GM20000 (cell line): ENCODE measurements around the gene PLA2G5.

Source experiments
- DNase-seq: peaks from one replicate; pipeline ENCODE4 v3.0.0; 2012; ENCODE audit warnings: low spot score
- TF ChIP-seq, protein P1 (sequence below): IDR thresholded peaks from 2 replicates; pipeline ENCODE4 v1.5.1; 2012; ENCODE audit warnings: mild to moderate bottlenecking, control low read depth; ENCODE audit errors: extremely low read depth, missing control alignments

The PLA2G5 gene

DNA sequence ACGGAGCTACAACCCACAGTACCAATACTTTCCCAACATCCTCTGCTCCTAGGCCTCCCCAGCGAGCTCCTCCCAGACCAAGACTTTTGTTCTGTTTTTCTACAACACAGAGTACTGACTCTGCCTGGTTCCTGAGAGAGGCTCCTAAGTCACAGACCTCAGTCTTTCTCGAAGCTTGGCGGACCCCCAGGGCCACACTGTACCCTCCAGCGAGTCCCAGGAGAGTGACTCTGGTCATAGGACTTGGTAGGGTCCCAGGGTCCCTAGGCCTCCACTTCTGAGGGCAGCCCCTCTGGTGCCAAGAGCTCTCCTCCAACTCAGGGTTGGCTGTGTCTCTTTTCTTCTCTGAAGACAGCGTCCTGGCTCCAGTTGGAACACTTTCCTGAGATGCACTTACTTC is 20.6 kb downstream of the PLA2G5 start:
- no peak for DNase-seq
- TF ChIP-seq, protein P1, sequence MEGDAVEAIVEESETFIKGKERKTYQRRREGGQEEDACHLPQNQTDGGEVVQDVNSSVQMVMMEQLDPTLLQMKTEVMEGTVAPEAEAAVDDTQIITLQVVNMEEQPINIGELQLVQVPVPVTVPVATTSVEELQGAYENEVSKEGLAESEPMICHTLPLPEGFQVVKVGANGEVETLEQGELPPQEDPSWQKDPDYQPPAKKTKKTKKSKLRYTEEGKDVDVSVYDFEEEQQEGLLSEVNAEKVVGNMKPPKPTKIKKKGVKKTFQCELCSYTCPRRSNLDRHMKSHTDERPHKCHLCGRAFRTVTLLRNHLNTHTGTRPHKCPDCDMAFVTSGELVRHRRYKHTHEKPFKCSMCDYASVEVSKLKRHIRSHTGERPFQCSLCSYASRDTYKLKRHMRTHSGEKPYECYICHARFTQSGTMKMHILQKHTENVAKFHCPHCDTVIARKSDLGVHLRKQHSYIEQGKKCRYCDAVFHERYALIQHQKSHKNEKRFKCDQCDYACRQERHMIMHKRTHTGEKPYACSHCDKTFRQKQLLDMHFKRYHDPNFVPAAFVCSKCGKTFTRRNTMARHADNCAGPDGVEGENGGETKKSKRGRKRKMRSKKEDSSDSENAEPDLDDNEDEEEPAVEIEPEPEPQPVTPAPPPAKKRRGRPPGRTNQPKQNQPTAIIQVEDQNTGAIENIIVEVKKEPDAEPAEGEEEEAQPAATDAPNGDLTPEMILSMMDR: no peak

DNA sequence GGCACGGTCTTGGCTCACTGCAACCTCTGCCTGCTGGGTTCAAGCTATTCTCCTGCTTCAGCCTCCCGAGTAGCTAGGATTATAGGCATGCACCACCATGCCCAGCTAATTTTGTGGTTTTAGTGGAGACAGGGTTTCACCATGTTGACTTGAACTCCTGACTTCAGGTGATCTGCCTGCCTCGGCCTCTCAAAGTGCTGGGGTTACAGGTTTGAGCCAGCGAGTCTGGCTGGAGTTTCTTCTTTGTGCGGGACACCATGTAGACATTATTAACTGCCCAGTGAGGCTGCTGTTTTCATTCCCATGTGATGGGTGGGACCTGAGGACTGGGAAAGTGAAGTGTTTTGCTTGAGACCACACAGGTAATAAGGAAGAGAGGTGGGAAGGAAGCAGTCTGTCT is 23.3 kb downstream of the PLA2G5 start:
- TF ChIP-seq, protein P1: no peak
- no peak for DNase-seq

DNA sequence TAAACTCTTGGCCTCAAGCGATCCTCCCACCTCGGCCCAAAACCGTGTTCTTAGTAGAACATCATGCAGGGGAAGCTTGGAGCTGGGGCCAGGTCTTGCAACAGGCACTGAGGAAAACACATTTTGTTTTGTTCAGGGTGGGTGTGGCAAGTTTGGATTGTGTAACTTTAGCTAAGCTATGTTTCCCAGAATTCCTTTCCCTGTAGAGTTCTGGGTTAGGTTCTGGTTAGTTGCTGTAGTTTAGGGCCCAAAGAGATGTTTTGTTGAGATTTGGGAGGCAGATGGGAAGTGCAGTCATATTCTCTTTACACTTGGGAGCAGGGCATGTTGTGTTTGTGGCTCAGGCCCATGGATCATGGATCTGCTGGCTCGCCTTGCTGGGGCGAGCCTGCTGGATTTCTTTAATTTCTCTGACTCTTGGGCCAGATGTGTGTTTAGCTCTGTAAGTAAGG is 24.0 kb downstream of the PLA2G5 start:
- TF ChIP-seq, protein P1: no peak
- DNase-seq: no peak

DNA sequence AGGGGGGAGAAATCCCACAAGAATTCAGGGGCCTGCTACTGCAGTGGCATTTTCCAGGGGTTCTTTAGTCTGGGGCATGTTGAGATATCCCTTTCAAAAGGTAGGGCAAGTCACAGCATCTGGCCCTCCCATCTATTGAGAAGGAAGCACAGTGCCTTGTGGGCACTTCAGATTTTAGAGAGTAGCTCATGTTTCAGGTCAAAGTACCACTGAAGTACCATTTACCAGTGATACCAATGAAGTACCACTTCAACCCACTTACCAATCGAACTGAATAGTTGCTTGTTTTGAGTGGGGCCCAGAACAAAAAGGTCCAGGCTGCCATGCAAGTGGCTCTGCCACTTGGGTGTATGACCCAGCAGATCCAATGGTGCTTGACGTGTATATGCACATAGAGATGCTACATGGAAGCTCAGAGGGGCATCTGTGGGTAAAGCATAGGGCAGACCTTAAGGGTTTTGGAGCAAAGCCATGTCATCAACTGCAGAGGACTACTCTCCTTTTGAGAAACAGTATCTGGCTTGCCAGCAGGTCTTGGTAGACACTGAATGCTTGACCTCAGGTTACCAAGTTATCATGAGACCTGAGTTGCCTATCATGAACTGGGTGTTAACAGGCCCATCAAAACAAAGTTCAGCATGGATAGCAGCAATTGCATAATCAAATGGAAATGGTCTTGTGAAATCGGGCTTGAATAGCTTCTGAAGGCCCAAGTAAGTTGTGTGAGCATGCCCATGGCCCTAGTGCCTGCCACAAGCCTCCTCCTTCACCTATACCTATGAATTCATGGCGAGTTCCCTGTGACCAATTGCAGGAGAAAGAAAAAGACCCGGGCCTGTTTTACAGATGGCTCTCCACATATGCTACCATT is 25.8 kb downstream of the PLA2G5 start:
- no peak for DNase-seq
- TF ChIP-seq, protein P1: no peak

DNA sequence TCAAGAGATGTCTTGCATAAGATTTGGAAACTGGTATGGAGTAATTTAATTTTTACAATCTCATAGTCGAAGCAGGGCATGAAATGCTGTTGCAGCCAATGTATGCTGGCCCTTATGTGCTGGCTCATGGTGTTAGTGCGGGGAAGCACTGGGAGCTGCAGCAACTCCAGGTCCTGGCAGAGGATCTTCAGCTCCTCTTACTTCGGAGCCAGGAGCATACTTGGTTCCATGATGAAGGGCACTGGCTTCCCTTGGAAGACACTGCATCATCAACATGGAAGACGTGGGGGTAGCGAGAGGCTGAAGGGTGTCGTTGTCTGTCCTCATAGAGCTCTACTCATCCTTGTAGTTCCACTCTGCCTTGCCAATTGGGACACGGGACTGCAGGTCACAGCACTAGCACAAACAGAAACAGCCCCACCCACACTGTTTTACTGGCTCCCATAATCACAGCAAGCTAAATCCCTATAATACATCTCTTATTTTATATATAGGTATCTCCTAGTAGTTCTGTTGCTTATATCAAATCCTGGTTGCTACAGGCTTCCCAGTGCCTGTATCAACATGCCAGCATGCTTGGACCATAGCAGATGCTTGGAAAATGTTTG is 26.9 kb downstream of the PLA2G5 start:
- DNase-seq: no peak
- TF ChIP-seq, protein P1: no peak

DNA sequence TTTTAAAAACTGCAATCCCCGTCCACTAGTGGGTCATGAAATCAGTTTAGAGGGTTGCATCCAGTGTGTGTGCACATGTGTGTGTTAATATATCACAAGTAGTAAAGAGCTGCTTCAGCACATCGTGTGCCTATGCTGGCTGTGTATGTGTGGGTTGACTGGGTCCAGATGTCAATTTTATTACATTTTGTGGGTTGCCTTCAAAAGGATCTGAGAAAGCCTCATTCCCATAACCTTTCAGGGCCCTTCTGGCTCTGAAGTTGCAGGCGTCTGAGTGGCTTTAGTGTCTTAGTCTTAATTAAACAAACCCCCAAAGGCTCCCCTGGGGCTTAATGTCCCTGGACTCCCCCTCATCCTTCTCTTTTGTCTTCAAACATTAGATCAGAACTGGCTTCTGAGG is 29.5 kb downstream of the PLA2G5 start:
- no peak for DNase-seq

More for the DNA sequence above, 29.5 kb downstream of the PLA2G5 start:
- TF ChIP-seq, protein P1: no peak
